SK-N-SH (cell line): ENCODE data around the gene C11orf91.

ENCODE experiments used
- EP300 ChIP-seq, 2 experiments: IDR thresholded peaks; 2 replicates each; pipeline versions ENCODE4 v1.4.0 to v1.6.1; 2012; ENCODE audit warnings: borderline replicate concordance in 1 of 2, low read depth in 1 of 2, low read length in 1 of 2
- SIN3A ChIP-seq: IDR thresholded peaks from 2 replicates; pipeline ENCODE4 v1.6.1; 2012; ENCODE audit warnings: low read depth, mild to moderate bottlenecking, low read length, moderate library complexity, borderline replicate concordance
- TF ChIP-seq, protein P1 (sequence below): fragments of 200-600 bp; sonication (generic); IDR thresholded peaks from 2 replicates; pipeline ENCODE4 v1.6.1; 2017; ENCODE audit warnings: antibody characterized with exemption, mild to moderate bottlenecking, moderate library complexity

DNA sequence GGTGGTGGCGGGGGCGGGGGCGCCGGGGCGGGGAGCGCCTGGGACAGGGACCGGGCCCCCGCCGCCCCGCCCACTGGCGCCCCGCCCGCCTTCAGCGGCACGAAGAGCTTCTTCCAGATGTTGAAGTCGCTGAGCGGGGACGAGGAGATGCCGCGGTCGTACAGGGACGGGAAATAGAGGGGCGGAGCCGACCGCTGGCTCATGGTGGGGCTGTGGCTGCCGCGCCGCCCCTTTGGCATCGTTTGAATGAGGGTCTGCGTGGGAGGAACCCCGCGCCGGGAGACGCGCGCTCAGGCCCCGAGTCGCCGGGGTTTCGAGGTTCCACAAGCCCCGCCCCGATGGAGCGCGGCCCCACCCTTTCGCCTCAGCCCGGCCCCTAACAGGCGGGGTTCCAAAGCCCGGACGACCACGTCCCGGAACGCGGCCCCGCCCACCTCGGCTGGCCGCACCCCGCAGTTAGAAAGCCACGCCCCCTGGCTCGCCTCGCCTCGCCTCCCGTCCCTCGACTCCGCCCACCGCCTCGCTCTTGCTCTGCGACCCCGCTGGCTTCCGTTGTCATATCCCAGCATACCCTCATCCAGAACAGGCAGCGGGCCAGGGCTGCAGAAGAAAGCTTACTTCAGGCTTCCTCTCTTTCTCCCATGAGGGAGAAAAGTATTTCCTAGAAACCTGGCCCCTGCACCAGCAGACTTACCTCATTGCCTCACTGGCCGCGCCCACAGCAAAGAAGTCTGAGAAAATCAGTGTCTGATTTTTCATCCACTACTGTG is at the start of gene C11orf91:
- TF ChIP-seq, protein P1, sequence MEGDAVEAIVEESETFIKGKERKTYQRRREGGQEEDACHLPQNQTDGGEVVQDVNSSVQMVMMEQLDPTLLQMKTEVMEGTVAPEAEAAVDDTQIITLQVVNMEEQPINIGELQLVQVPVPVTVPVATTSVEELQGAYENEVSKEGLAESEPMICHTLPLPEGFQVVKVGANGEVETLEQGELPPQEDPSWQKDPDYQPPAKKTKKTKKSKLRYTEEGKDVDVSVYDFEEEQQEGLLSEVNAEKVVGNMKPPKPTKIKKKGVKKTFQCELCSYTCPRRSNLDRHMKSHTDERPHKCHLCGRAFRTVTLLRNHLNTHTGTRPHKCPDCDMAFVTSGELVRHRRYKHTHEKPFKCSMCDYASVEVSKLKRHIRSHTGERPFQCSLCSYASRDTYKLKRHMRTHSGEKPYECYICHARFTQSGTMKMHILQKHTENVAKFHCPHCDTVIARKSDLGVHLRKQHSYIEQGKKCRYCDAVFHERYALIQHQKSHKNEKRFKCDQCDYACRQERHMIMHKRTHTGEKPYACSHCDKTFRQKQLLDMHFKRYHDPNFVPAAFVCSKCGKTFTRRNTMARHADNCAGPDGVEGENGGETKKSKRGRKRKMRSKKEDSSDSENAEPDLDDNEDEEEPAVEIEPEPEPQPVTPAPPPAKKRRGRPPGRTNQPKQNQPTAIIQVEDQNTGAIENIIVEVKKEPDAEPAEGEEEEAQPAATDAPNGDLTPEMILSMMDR, result no peak
- TF ChIP-seq EP300 (IDR thresholded peaks at IDR 0.05; ENCODE audit: borderline replicate concordance in 1 of 2, low read depth in 1 of 2, low read length in 1 of 2) (no peak), SIN3A (no peak)
